CD14-positive monocyte (primary cell): ENCODE measurements around the gene PAFAH2. TPM values are rescaled to one million over a fixed set of nuclear protein-coding genes. Genes with fewer than 3 reads are reported as not detected.

ENCODE experiments used
- DNase-seq, 3 donors: peaks; one replicate each; pipeline ENCODE4 v3.0.0-alpha.2; 2011 to 2022
- H2AFZ ChIP-seq: 2 replicates; pipeline ENCODE4 v1.6.0; 2012; ENCODE audit warnings: mild to moderate bottlenecking, low read depth, low read length, inconsistent platforms; ENCODE audit not compliant: insufficient read depth, poor library complexity, severe bottlenecking
- H3K27ac ChIP-seq, 2 donors: 1 replicate in 1 of 2; 2 replicates in 1 of 2; pipeline ENCODE4 v1.5.1; 2012 to 2013; ENCODE audit warnings: low read length in 2 of 2, control low read depth in 1 of 2, inconsistent platforms in 1 of 2, low read depth in 1 of 2, mild to moderate bottlenecking in 1 of 2
- H3K27me3 ChIP-seq, 2 donors: one replicate each; pipeline versions ENCODE4 v1.6.0 to v1.6.1; 2011 to 2013; ENCODE audit warnings: low read length in 2 of 2; ENCODE audit not compliant: control insufficient read depth in 2 of 2, insufficient read depth in 2 of 2
- H3K36me3 ChIP-seq, 2 donors: replicated peaks in 1 of 2; 1 replicate in 1 of 2; 2 replicates in 1 of 2; pipeline versions ENCODE4 v1.5.1 to v1.6.1; 2012 to 2013; ENCODE audit warnings: low read length in 2 of 2, control low read depth in 1 of 2, inconsistent platforms in 1 of 2, mild to moderate bottlenecking in 1 of 2; ENCODE audit not compliant: insufficient read depth in 2 of 2, control insufficient read depth in 1 of 2
- H3K4me1 ChIP-seq, 2 donors: 1 replicate in 1 of 2; 2 replicates in 1 of 2; pipeline versions ENCODE4 v1.5.1 to v1.6.1; 2012 to 2013; ENCODE audit warnings: low read length in 2 of 2, control low read depth in 1 of 2, inconsistent platforms in 1 of 2, mild to moderate bottlenecking in 1 of 2, moderate library complexity in 1 of 2; ENCODE audit not compliant: insufficient read depth in 2 of 2, control insufficient read depth in 1 of 2
- H3K4me2 ChIP-seq: replicated peaks from 2 replicates; pipeline ENCODE3; 2012; ENCODE audit warnings: low read length, moderate library complexity, mild to moderate bottlenecking; ENCODE audit not compliant: poor library complexity, severe bottlenecking; ENCODE audit errors: extremely low read depth
- H3K4me3 ChIP-seq, 3 experiments: fragments of 200-600 bp in 1 of 3; sonication (generic) in 1 of 3; replicated peaks in 1 of 3; 1 replicate in 2 of 3; 2 replicates in 1 of 3; pipeline ENCODE4 v1.5.1; 2011 to 2013; ENCODE audit warnings: low read length in 3 of 3, mild to moderate bottlenecking in 3 of 3, control low read depth in 2 of 3, low read depth in 2 of 3, inconsistent platforms in 1 of 3, moderate library complexity in 1 of 3
- H3K79me2 ChIP-seq: 2 replicates; pipeline ENCODE4 v1.6.0; 2012; ENCODE audit warnings: mild to moderate bottlenecking, control low read depth, inconsistent platforms, low read length, moderate library complexity; ENCODE audit not compliant: insufficient read depth
- H3K9ac ChIP-seq: 2 replicates; pipeline ENCODE4 v1.6.0; 2017; ENCODE audit warnings: low read length, mild to moderate bottlenecking; ENCODE audit not compliant: insufficient read depth, poor library complexity, severe bottlenecking
- H3K9me3 ChIP-seq, 2 donors: replicated peaks in 1 of 2; 1 replicate in 1 of 2; 2 replicates in 1 of 2; pipeline versions ENCODE4 v1.5.1 to v1.6.1; 2012 to 2013; ENCODE audit warnings: low read length in 2 of 2, control low read depth in 1 of 2; ENCODE audit not compliant: control insufficient read depth in 1 of 2, insufficient read depth in 1 of 2
- H4K20me1 ChIP-seq: 2 replicates; pipeline ENCODE4 v1.6.0; 2012; ENCODE audit warnings: mild to moderate bottlenecking, low read length, control low read depth, moderate library complexity; ENCODE audit not compliant: insufficient read depth
- H3K27ac Mint-ChIP-seq, 7 donors: one replicate each; pipeline ENCODE4 v1.8.0; 2020; ENCODE audit warnings: mild to moderate bottlenecking in 7 of 7, mixed read lengths in 7 of 7, moderate library complexity in 6 of 7, inconsistent platforms in 2 of 7
- H3K27me3 Mint-ChIP-seq, 3 donors: one replicate each; pipeline ENCODE4 v1.8.0; 2021 to 2022; ENCODE audit warnings: low read depth in 3 of 3, mild to moderate bottlenecking in 3 of 3, mixed read lengths in 3 of 3, moderate library complexity in 3 of 3, inconsistent platforms in 1 of 3
- H3K36me3 Mint-ChIP-seq, 2 donors: one replicate each; pipeline ENCODE4 v1.8.0; 2020; ENCODE audit warnings: mixed read lengths in 2 of 2, inconsistent platforms in 1 of 2, mild to moderate bottlenecking in 1 of 2
- H3K4me1 Mint-ChIP-seq: one replicate; pipeline ENCODE4 v1.8.0; 2020; ENCODE audit warnings: mild to moderate bottlenecking, mixed read lengths
- H3K4me3 Mint-ChIP-seq, 2 donors: one replicate each; pipeline ENCODE4 v1.8.0; 2020; ENCODE audit warnings: mild to moderate bottlenecking in 2 of 2, mixed read lengths in 2 of 2, moderate library complexity in 1 of 2
- H3K9me3 Mint-ChIP-seq, 7 donors: one replicate each; pipeline ENCODE4 v1.8.0; 2020 to 2022; ENCODE audit warnings: mixed read lengths in 7 of 7, mild to moderate bottlenecking in 6 of 7, moderate library complexity in 6 of 7, inconsistent platforms in 2 of 7
- WGBS: methylation state at CpG from one replicate; pipeline ENCODE4 v1.1.5; 2013; ENCODE audit warnings: missing lambda C conversion rate; ENCODE audit not compliant: insufficient coverage; 5-methylcytosine and 5-hydroxymethylcytosine counted together
- intact Hi-C, 2 donors: fragments of 100-400 bp; cut with micrococcal nuclease; formaldehyde crosslinking; loops; one replicate each; pipeline versions ENCODE4 v1.15.0 to v1.15.1; 2023
- polyA plus RNA-seq, 3 donors: library from polyadenylated mRNA; depleted of rRNA in 1 of 3; unstranded in 2 of 3; stranded (reverse) in 1 of 3; fragments of 300-500 nt in 2 of 3; fragments of >200 nt in 1 of 3; fragmentation: Illumina TruSeq in 2 of 3; gene quantifications; 1 replicate in 2 of 3; 2 replicates in 1 of 3; pipeline ENCODE4 v1.2.3, GENCODE V29; 2012 to 2021
- small RNA-seq: library from RNA; depleted of rRNA; stranded (forward); fragments of <200 nt; gene quantifications from one replicate; pipeline ENCODE3, GENCODE V24; 2012; ENCODE audit warnings: low read depth; ENCODE audit not compliant: insufficient read length
- TF ChIP-seq, protein P1 (sequence below): fragments of 200-600 bp; IDR thresholded peaks from one replicate; pipeline ENCODE4 v1.8.0; 2022; ENCODE audit warnings: antibody characterized with exemption, mild to moderate bottlenecking

PAFAH2 gene
- polyA plus RNA-seq, 3 donors, result 6.4 to 9.2 (median 6.8) TPM

DNA sequence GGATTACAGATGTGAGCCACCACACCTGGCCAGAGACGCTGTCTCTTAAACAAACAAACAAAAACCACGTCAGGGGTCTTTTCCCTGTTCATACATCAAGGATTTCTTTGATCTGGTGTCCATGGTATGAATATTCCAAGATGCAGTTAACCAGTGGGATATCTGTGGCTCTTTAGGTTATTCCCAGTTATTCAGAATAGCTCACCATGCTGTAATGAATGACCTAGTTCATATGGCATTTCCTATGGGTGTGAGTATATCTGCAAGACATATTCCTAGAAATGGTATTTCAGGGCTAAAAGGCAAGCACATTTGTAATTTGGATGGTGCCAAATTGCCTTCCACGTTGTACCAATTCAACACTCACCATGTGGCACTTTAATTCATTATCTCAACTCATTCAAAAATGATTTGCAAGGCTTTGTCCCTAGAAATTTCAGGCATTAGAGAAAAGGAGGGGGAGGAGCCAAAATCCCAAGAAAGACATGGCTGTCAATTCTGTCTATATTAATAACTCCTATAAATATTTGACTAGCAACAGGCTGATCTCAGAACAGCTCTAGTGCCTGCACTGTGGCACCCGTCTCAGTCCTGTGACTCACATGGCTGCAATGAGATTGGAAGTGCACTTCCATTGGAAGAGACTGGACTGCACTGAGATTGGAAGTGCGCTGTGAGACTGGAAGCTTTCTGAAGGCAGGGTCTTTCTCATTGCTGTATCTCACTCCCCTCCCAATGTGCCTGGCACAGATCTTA is 85.6 kb downstream of the PAFAH2 start:
- Mint-ChIP-seq H3K27me3 (peaks cover 4 to 10% (median 6%) of the 10 kb centered on the region in 3 donors), H3K4me3 (no peak overlapping the region), H3K4me1 (peaks cover 2% of the 10 kb centered on the region), H3K36me3 (no peaks in the 10 kb centered on the region), H3K27ac (no peak overlapping the region), H3K9me3 (peaks cover 0 to 2% (median 0%) of the 10 kb centered on the region in 7 donors)
- Histone ChIP-seq H3K27me3 (peaks cover 0 to 2% of the 10 kb centered on the region in 2 donors), H3K4me3 (no peak overlapping the region), H3K27ac (no peak overlapping the region), H2AFZ (no peak overlapping the region), H4K20me1 (no peaks in the 10 kb centered on the region), H3K36me3 (no peaks in the 10 kb centered on the region), H3K79me2 (no peaks in the 10 kb centered on the region), H3K9ac (no peak overlapping the region), H3K4me1 (no peaks in the 10 kb centered on the region), H3K9me3 (no peaks in the 10 kb centered on the region), H3K4me2 (no peak overlapping the region)
- TF ChIP-seq, protein P1, sequence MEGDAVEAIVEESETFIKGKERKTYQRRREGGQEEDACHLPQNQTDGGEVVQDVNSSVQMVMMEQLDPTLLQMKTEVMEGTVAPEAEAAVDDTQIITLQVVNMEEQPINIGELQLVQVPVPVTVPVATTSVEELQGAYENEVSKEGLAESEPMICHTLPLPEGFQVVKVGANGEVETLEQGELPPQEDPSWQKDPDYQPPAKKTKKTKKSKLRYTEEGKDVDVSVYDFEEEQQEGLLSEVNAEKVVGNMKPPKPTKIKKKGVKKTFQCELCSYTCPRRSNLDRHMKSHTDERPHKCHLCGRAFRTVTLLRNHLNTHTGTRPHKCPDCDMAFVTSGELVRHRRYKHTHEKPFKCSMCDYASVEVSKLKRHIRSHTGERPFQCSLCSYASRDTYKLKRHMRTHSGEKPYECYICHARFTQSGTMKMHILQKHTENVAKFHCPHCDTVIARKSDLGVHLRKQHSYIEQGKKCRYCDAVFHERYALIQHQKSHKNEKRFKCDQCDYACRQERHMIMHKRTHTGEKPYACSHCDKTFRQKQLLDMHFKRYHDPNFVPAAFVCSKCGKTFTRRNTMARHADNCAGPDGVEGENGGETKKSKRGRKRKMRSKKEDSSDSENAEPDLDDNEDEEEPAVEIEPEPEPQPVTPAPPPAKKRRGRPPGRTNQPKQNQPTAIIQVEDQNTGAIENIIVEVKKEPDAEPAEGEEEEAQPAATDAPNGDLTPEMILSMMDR, result no peak
- DNase-seq, result no peak
- intact Hi-C loops, result no loop called here
- 100% methylated on average over 1 of the region's 5 CpGs for WGBS

DNA sequence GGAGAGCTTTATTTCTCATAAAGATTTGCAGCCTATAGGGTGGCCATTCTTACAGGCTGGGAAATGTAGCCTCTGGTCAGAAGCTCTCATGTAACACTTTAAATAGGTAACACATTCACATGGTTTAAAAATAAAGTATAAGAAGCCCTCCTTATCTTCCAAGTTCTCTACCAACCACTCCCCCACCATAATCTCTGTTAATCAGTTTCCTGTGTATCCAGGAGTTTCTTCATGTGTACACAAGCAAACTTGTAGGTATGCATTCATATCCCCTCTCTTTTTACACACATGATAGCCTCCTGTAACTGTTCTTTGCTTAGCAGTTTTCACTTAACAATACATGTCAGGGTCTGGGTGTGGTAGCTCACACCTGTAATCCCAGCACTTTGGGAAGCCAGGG is 86.7 kb downstream of the PAFAH2 start:
- Histone ChIP-seq H3K4me1 (peaks cover 6 to 9% of the 10 kb centered on the region in 2 donors), H3K4me3 (no peak overlapping the region), H3K4me2 (no peak overlapping the region), H3K27me3 (peaks cover 0 to 10% of the 10 kb centered on the region in 2 donors), H3K9me3 (no peaks in the 10 kb centered on the region), H3K9ac (no peak overlapping the region), H3K27ac (no peak overlapping the region), H3K36me3 (no peaks in the 10 kb centered on the region), H2AFZ (no peak overlapping the region), H4K20me1 (no peaks in the 10 kb centered on the region), H3K79me2 (no peaks in the 10 kb centered on the region)
- H3K36me3 Mint-ChIP-seq, result no peaks in the 10 kb centered on the region
- intact Hi-C loops, result no loop called here
- DNase-seq, result no peak
- no peak overlapping the region for H3K4me3 Mint-ChIP-seq
- H3K9me3 Mint-ChIP-seq, result peaks cover 0 to 2% (median 0%) of the 10 kb centered on the region in 7 donors
- no peak overlapping the region for H3K27ac Mint-ChIP-seq
- peaks cover 10% of the 10 kb centered on the region for H3K4me1 Mint-ChIP-seq
- H3K27me3 Mint-ChIP-seq, result peaks cover 11 to 18% (median 16%) of the 10 kb centered on the region in 3 donors
- TF ChIP-seq, protein P1, result no peak

Small RNA genes within 50 kb of the gene (small RNA-seq; reads per million reads assigned to genes)
- gene RF00283, result not detected
- gene RF00492, result not detected
- gene RNU6-110P, result not detected

Other genes with a start within 250 kb of the PAFAH2 start
- gene SELENON, start 197.9 kb downstream of the PAFAH2 start, polyA plus RNA-seq, result 10 to 100 TPM in 1 of 3 donors, 1 to 10 TPM in 2; 1.5 to 31.5 (median 3.5) TPM
- 10 to 100 TPM; 67.3 to 73.5 (median 69.9) TPM for gene MTFR1L, start 178.1 kb downstream of the PAFAH2 start, polyA plus RNA-seq
- under 1 TPM; 0.19 to 0.44 (median 0.44) TPM for gene AUNIP, start 138.6 kb downstream of the PAFAH2 start, polyA plus RNA-seq
- 10 to 100 TPM in 1 of 3 donors, 1 to 10 TPM in 1, under 1 TPM in 1; 0.92 to 13.3 (median 1.0) TPM for gene PAQR7, start 122.4 kb downstream of the PAFAH2 start, polyA plus RNA-seq
- gene STMN1, start 91.6 kb downstream of the PAFAH2 start, polyA plus RNA-seq, result 1 to 10 TPM; 1.5 to 8.1 (median 3.5) TPM
- gene EXTL1, start 23.7 kb upstream of the PAFAH2 start, polyA plus RNA-seq, result not detected
- not detected for gene SLC30A2, start 48.1 kb upstream of the PAFAH2 start, polyA plus RNA-seq
- gene TRIM63, start 69.6 kb upstream of the PAFAH2 start, polyA plus RNA-seq, result under 1 TPM in 1 of 3 donors, not detected in 2; 0.09 TPM
- 1 to 10 TPM; 1.2 to 2.5 (median 2.3) TPM for gene PDIK1L, start 113.8 kb upstream of the PAFAH2 start, polyA plus RNA-seq
- not detected for gene FAM110D, start 161.0 kb upstream of the PAFAH2 start, polyA plus RNA-seq
- not detected for gene C1orf232, start 170.9 kb upstream of the PAFAH2 start, polyA plus RNA-seq
- gene ZNF593, start 171.8 kb upstream of the PAFAH2 start, polyA plus RNA-seq, result 10 to 100 TPM; 23.6 to 36.5 (median 27.8) TPM
- under 1 TPM in 2 of 3 donors, not detected in 1; 0.50 to 0.59 TPM for gene ZNF593OS, start 173.8 kb upstream of the PAFAH2 start, polyA plus RNA-seq
- 1 to 10 TPM in 1 of 3 donors, not detected in 2; 1.4 TPM for gene CNKSR1, start 179.4 kb upstream of the PAFAH2 start, polyA plus RNA-seq
- gene CATSPER4, start 192.5 kb upstream of the PAFAH2 start, polyA plus RNA-seq, result not detected
- gene CEP85, start 236.1 kb upstream of the PAFAH2 start, polyA plus RNA-seq, result 10 to 100 TPM in 2 of 3 donors, 1 to 10 TPM in 1; 8.2 to 32.5 (median 10.9) TPM